Thymus (tissue), 11 donors: ENCODE measurements around the gene MSH6. TPM values are rescaled to one million over a fixed set of nuclear protein-coding genes. Genes with fewer than 3 reads are reported as not detected.

ENCODE experiments used
- DNase-seq, 9 donors: peaks; one replicate each; pipeline ENCODE4 v3.0.0-alpha.2; 2013; ENCODE audit warnings: low spot score in 9 of 9, low read depth in 6 of 9, missing footprints in 1 of 9
- H3K27ac ChIP-seq, 2 donors: one replicate each; pipeline ENCODE4 v1.5.1; 2013; ENCODE audit warnings: control low read depth in 1 of 2, low read depth in 1 of 2, low read length in 1 of 2, mild to moderate bottlenecking in 1 of 2, moderate library complexity in 1 of 2
- H3K27me3 ChIP-seq, 2 donors: one replicate each; pipeline ENCODE4 v1.5.1; 2013; ENCODE audit warnings: low read length in 1 of 2; ENCODE audit not compliant: control insufficient read depth in 2 of 2, insufficient read depth in 1 of 2
- H3K36me3 ChIP-seq, 2 donors: one replicate each; pipeline ENCODE4 v1.5.1; 2013; ENCODE audit warnings: low read length in 1 of 2, mild to moderate bottlenecking in 1 of 2, moderate library complexity in 1 of 2; ENCODE audit not compliant: control insufficient read depth in 2 of 2, insufficient read depth in 2 of 2
- H3K4me1 ChIP-seq, 2 donors: one replicate each; pipeline ENCODE4 v1.5.1; 2013; ENCODE audit warnings: low read length in 2 of 2; ENCODE audit not compliant: control insufficient read depth in 2 of 2, insufficient read depth in 2 of 2
- H3K4me3 ChIP-seq, 2 donors: one replicate each; pipeline ENCODE4 v1.5.1; 2013; ENCODE audit warnings: low read length in 2 of 2, control low read depth in 1 of 2, mild to moderate bottlenecking in 1 of 2
- H3K9me3 ChIP-seq, 2 donors: one replicate each; pipeline ENCODE4 v1.5.1; 2013; ENCODE audit warnings: low read length in 1 of 2, mild to moderate bottlenecking in 1 of 2; ENCODE audit not compliant: control insufficient read depth in 2 of 2, insufficient read depth in 1 of 2
- whole genome bisulfite sequencing: extraction: QIAGEN DNeasy Blood & Tissue Kit; methylation state at CpG from one replicate; pipeline ENCODE4 v1.1.7; 2013; 5-methylcytosine and 5-hydroxymethylcytosine counted together
- polyA plus RNA-seq: library from polyadenylated mRNA; stranded (reverse); fragments of 200-250 nt; gene quantifications from one replicate; pipeline ENCODE4 v1.2.3, GENCODE V29; 2013
- total RNA-seq: library from RNA; stranded (reverse); fragments of 120-200 nt; gene quantifications from one replicate; pipeline ENCODE4 v1.2.4, GENCODE V29; 2013
- donor health status: healthy.

The MSH6 gene
- total and polyA plus RNA-seq, 2 donors, result 16.4 to 76.7 TPM

GRCh38 chr2:47796090-47796697, 13.2 kb downstream of the MSH6 start:
- Histone ChIP-seq H3K9me3 (no peaks in the 10 kb centered on the region), H3K27ac (no peak overlapping the region), H3K27me3 (no peaks in the 10 kb centered on the region), H3K36me3 (peaks cover 68 to 82% of the 10 kb centered on the region in 2 donors), H3K4me1 (no peaks in the 10 kb centered on the region), H3K4me3 (no peak overlapping the region)
- WGBS, result 95% methylated on average over 2 of the region's 2 CpGs
- no peak for DNase-seq

GRCh38 chr2:47798631-47799030, 15.7 kb downstream of the MSH6 start:
- WGBS, result 95% methylated on average over 6 of the region's 6 CpGs
- no peak for DNase-seq
- Histone ChIP-seq H3K27me3 (no peaks in the 10 kb centered on the region), H3K4me1 (no peaks in the 10 kb centered on the region), H3K9me3 (peaks cover 6 to 10% of the 10 kb centered on the region in 2 donors), H3K27ac (no peak overlapping the region), H3K36me3 (peaks cover 76 to 87% of the 10 kb centered on the region in 2 donors), H3K4me3 (no peak overlapping the region)

- Histone ChIP-seq H3K4me3 (no peak overlapping the region), H3K9me3 (peaks cover 6 to 10% of the 10 kb centered on the region in 2 donors), H3K27ac (no peak overlapping the region), H3K36me3 (peaks cover 80 to 90% of the 10 kb centered on the region in 2 donors), H3K4me1 (no peaks in the 10 kb centered on the region), H3K27me3 (no peaks in the 10 kb centered on the region)
- 99% methylated on average over 6 of the region's 6 CpGs for WGBS
- no peak for DNase-seq
These were observed 16.2 kb downstream of the MSH6 start for GRCh38 chr2:47799031-47799609.

GRCh38 chr2:47801118-47801517, 18.2 kb downstream of the MSH6 start:
- WGBS, result 98% methylated on average over 3 of the region's 3 CpGs

GRCh38 chr2:47803363-47803762, 20.4 kb downstream of the MSH6 start:
- Histone ChIP-seq H3K27me3 (no peaks in the 10 kb centered on the region), H3K4me1 (no peaks in the 10 kb centered on the region), H3K4me3 (no peak overlapping the region), H3K36me3 (peaks cover 56 to 98% of the 10 kb centered on the region in 2 donors), H3K27ac (no peak overlapping the region), H3K9me3 (peaks cover 6 to 10% of the 10 kb centered on the region in 2 donors)
- no peak for DNase-seq
- whole genome bisulfite sequencing, result 97% methylated on average over 7 of the region's 7 CpGs

More at GRCh38 chr2:47801118-47801517, 18.2 kb downstream of the MSH6 start:
- Histone ChIP-seq H3K9me3 (peaks cover 6 to 10% of the 10 kb centered on the region in 2 donors), H3K27ac (no peak overlapping the region), H3K4me3 (no peak overlapping the region), H3K36me3 (peaks cover 76 to 97% of the 10 kb centered on the region in 2 donors), H3K27me3 (no peaks in the 10 kb centered on the region), H3K4me1 (no peaks in the 10 kb centered on the region)
- no peak for DNase-seq

- H3K36me3 ChIP-seq, result peaks cover 56 to 98% of the 10 kb centered on the region in 2 donors
- WGBS, result 97% methylated on average over 1 of the region's 1 CpG
These were observed 20.8 kb downstream of the MSH6 start for GRCh38 chr2:47803770-47804169.

GRCh38 chr2:47805850-47806249, 22.9 kb downstream of the MSH6 start:
- Histone ChIP-seq H3K36me3 (peaks cover 35 to 97% of the 10 kb centered on the region in 2 donors), H3K4me3 (no peak overlapping the region), H3K9me3 (peaks cover 6 to 10% of the 10 kb centered on the region in 2 donors), H3K27ac (no peak overlapping the region), H3K27me3 (no peaks in the 10 kb centered on the region), H3K4me1 (no peaks in the 10 kb centered on the region)
- DNase-seq, result no peak
- 92% methylated on average over 6 of the region's 6 CpGs for WGBS

More at GRCh38 chr2:47803770-47804169, 20.8 kb downstream of the MSH6 start:
- no peak overlapping the region for H3K4me3 ChIP-seq
- H3K27me3 ChIP-seq, result no peaks in the 10 kb centered on the region
- DNase-seq, result no peak
- no peaks in the 10 kb centered on the region for H3K4me1 ChIP-seq
- no peak overlapping the region for H3K27ac ChIP-seq
- peaks cover 6 to 10% of the 10 kb centered on the region in 2 donors for H3K9me3 ChIP-seq

- DNase-seq, result no peak
- no peaks in the 10 kb centered on the region for H3K9me3 ChIP-seq
- H3K4me3 ChIP-seq, result no peak overlapping the region
- no peaks in the 10 kb centered on the region for H3K27me3 ChIP-seq
- H3K36me3 ChIP-seq, result peaks cover 11 to 87% of the 10 kb centered on the region in 2 donors
- no peaks in the 10 kb centered on the region for H3K4me1 ChIP-seq
- 95% methylated on average over 4 of the region's 4 CpGs for WGBS
- H3K27ac ChIP-seq, result no peak overlapping the region
These were observed 25.7 kb downstream of the MSH6 start for GRCh38 chr2:47808614-47809013.

- 98% methylated on average over 2 of the region's 2 CpGs for WGBS
- DNase-seq, result no peak
- H3K4me1 ChIP-seq, result no peaks in the 10 kb centered on the region
- no peak overlapping the region for H3K4me3 ChIP-seq
- H3K27me3 ChIP-seq, result no peaks in the 10 kb centered on the region
- H3K9me3 ChIP-seq, result no peaks in the 10 kb centered on the region
- peaks cover 0 to 80% of the 10 kb centered on the region in 2 donors for H3K36me3 ChIP-seq
- H3K27ac ChIP-seq, result no peak overlapping the region
These were observed 27.0 kb downstream of the MSH6 start for GRCh38 chr2:47809903-47810302.
